ENCODE measurements around the gene DONSON. TPM values are rescaled to one million over a fixed set of nuclear protein-coding genes. Genes with fewer than 3 reads are reported as not detected.
A peak's percentile ranks its signal among the peaks of the same experiment; 100 is the strongest.

DONSON gene
- total and polyA plus RNA-seq, 9 of the 15 experiments (the other 6 are each of a cell fraction or from before 2014, with no cell fraction given) = 26.7 to 124 (median 62.6) TPM

GRCh38 chr21:33542640-33543504 lies 45.6 kb downstream of the DONSON start, which contains the start of gene SON (continued):
- TF ChIP-seq ZNF347 (CRISPR knock-in tag; IDR thresholded peaks at IDR 0.05; ENCODE audit: low read depth) (no peak), FOXO4 (CRISPR knock-in tag; IDR thresholded peaks at IDR 0.05) (no peak), ZNF717 (CRISPR knock-in tag; IDR thresholded peaks at IDR 0.05) (no peak), ATF1 (CRISPR knock-in tag; IDR thresholded peaks at IDR 0.05) (no peak), ATF1 (tag; IDR thresholded peaks at IDR 0.05) (peak; percentile 97), POLR2G (IDR thresholded peaks at IDR 0.05; ENCODE audit: low read depth, low read length) (peak; percentile 80), ZMIZ1 (IDR thresholded peaks at IDR 0.05; ENCODE audit: low read depth in 2 of 2, low read length in 2 of 2) (no peak; a peak in 1 of 4 replicates), IFI16 (CRISPR knock-in tag; IDR thresholded peaks at IDR 0.05) (no peak), ZNF696 (CRISPR knock-in tag; conservative IDR thresholded peaks at IDR 0.05) (no peak), MTA2 (IDR thresholded peaks at IDR 0.05; ENCODE audit: low read depth) (no peak), MLLT1 (IDR thresholded peaks at IDR 0.05) (peak in 1 of 2 experiments; percentile 73; a peak in 2 of 4 replicates), CTCF (IDR thresholded peaks at IDR 0.05 in 2 of 3, conservative IDR thresholded peaks at IDR 0.05 in 1 of 3; ENCODE audit: insufficient read depth in 2 of 3, low read depth in 1 of 3, low read length in 3 of 3) (no peak), ZNF512 (tag; IDR thresholded peaks at IDR 0.05) (no peak), IRF1 (CRISPR knock-in tag; IDR thresholded peaks at IDR 0.05; ENCODE audit: borderline replicate concordance) (no peak), TAF15 (IDR thresholded peaks at IDR 0.05; ENCODE audit: low read depth, low read length) (no peak), HNRNPL (IDR thresholded peaks at IDR 0.05; ENCODE audit: low read depth, low read length) (no peak)
